HepG2 (cell line): Measurements from ENCODE around the gene ZNF444. TPM values are rescaled to one million over a fixed set of nuclear protein-coding genes. Genes with fewer than 3 reads are reported as not detected.

Experiments used
- ATAC-seq: fragments of 200-7000 bp; cut with Tn5 transposase; 3 replicates; pipeline ENCODE4 v1.9.1; 2020; ENCODE audit warnings: mild to moderate bottlenecking, moderate library complexity
- BruUV-seq: library from RNA; stranded (reverse); fragments of 400-500 nt; replicated peaks from 2 replicates; lab custom pipeline; 2021; lab: Mats Ljungman, UMichigan
- CTCF ChIA-PET: fragments of 300-600 bp; formaldehyde crosslinking; extraction: SDS; loops from one replicate; lab custom pipeline; 2021; ENCODE audit warnings: low total read pairs, inconsistent platforms, low intra/inter-chr PET ratio; lab: Yijun Ruan, JAX
- POLR2A ChIA-PET: fragments of 350-600 bp; sonication (Branson Sonifier 250); formaldehyde crosslinking; loops from one replicate; lab custom pipeline; 2020; ENCODE audit warnings: antibody characterized with exemption, inconsistent platforms; lab: Yijun Ruan, JAX
- DNase-seq: peaks from one replicate; pipeline ENCODE4 v3.0.0-alpha.2; 2015; ENCODE audit warnings: low spot score
- FAIRE-seq: peaks from 3 replicates; lab custom pipeline; 2011; peaks lifted over from hg19 to GRCh38; lab: Jason Lieb, UNC
- H2AFZ ChIP-seq: one replicate; pipeline ENCODE4 v1.6.1; 2011; ENCODE audit warnings: low read length, inconsistent platforms
- H3K27ac ChIP-seq: fragments of 300-600 bp; 3 replicates; pipeline ENCODE4 v1.8.0; 2011; ENCODE audit warnings: mixed run types, mild to moderate bottlenecking, mixed read lengths, low read length, inconsistent platforms; ENCODE audit not compliant: insufficient read depth; ENCODE audit errors: extremely low read length
- H3K27me3 ChIP-seq, 2 experiments: fragments of 200-600 bp in 1 of 2; 2 replicates in 1 of 2; 3 replicates in 1 of 2; pipeline versions ENCODE4 v1.6.0 to v1.8.0; 2011; ENCODE audit warnings: low read length in 2 of 2, mild to moderate bottlenecking in 2 of 2, moderate library complexity in 2 of 2, inconsistent platforms in 1 of 2; ENCODE audit not compliant: insufficient read depth in 2 of 2, control insufficient read depth in 1 of 2
- H3K36me3 ChIP-seq, 2 experiments: fragments of 200-600 bp in 1 of 2; replicated peaks in 1 of 2; 2 replicates in 1 of 2; 3 replicates in 1 of 2; pipeline versions ENCODE4 v1.5.1 to v1.8.0; 2011; ENCODE audit warnings: low read length in 2 of 2, inconsistent platforms in 1 of 2; ENCODE audit not compliant: insufficient read depth in 2 of 2, control insufficient read depth in 1 of 2
- H3K4me1 ChIP-seq: 2 replicates; pipeline ENCODE4 v1.5.1; 2012; ENCODE audit warnings: low read length, inconsistent platforms; ENCODE audit not compliant: insufficient read depth
- H3K4me2 ChIP-seq: 2 replicates; pipeline ENCODE4 v1.6.0; 2011; ENCODE audit warnings: low read depth, low read length, inconsistent platforms
- H3K4me3 ChIP-seq, 3 experiments: fragments of 200-600 bp in 1 of 3; sonication (generic), shearing (Covaris generic) in 1 of 3; replicated peaks in 1 of 3; 2 replicates each; pipeline ENCODE4 v1.5.1; 2011 to 2016; ENCODE audit warnings: low read length in 3 of 3, inconsistent platforms in 2 of 3, low read depth in 2 of 3, mild to moderate bottlenecking in 2 of 3, control low read depth in 1 of 3, mixed read lengths in 1 of 3; ENCODE audit not compliant: insufficient read depth in 1 of 3
- H3K79me2 ChIP-seq: one replicate; pipeline ENCODE4 v1.6.1; 2011; ENCODE audit warnings: low read length, inconsistent platforms; ENCODE audit not compliant: insufficient read depth
- H3K9ac ChIP-seq: 2 replicates; pipeline ENCODE4 v1.6.0; 2011; ENCODE audit warnings: mild to moderate bottlenecking, low read depth, low read length, inconsistent platforms; ENCODE audit not compliant: insufficient read depth
- H3K9me3 ChIP-seq: 2 replicates; pipeline ENCODE4 v1.5.1; 2012; ENCODE audit warnings: mild to moderate bottlenecking, low read length
- H4K20me1 ChIP-seq: 2 replicates; pipeline ENCODE4 v1.6.0; 2011; ENCODE audit warnings: inconsistent platforms, mild to moderate bottlenecking, low read length, moderate library complexity; ENCODE audit not compliant: insufficient read depth
- AGO2 ChIP-seq: fragments of 200-400 bp; formaldehyde crosslinking; optimal IDR thresholded peaks from 2 replicates; pipeline ENCODE3; 2017; ENCODE audit warnings: mild to moderate bottlenecking, low read depth, low read length, moderate library complexity
- CTCF ChIP-seq: sonication (generic); formaldehyde crosslinking; IDR thresholded peaks from 2 replicates; pipeline ENCODE4 v1.5.0; 2020; ENCODE audit warnings: mild to moderate bottlenecking, missing genetic modification reagents, moderate library complexity
- GATA4 ChIP-seq: sonication (generic); IDR thresholded peaks from 2 replicates; pipeline ENCODE4 v1.6.1; 2016; ENCODE audit warnings: antibody characterized with exemption, low read depth, borderline replicate concordance
- GPN1 ChIP-seq: sonication (generic); formaldehyde crosslinking; IDR thresholded peaks from 2 replicates; pipeline ENCODE4 v1.5.1; 2020; ENCODE audit warnings: missing genetic modification reagents, borderline replicate concordance
- GTF3A ChIP-seq: sonication (generic); formaldehyde crosslinking; conservative IDR thresholded peaks from 2 replicates; pipeline ENCODE4 v1.4.0; 2020; ENCODE audit warnings: mild to moderate bottlenecking, missing genetic modification reagents
- HMGXB3 ChIP-seq: sonication (generic); formaldehyde crosslinking; IDR thresholded peaks from 2 replicates; pipeline ENCODE4 v1.4.0; 2020; ENCODE audit warnings: missing genetic modification reagents, borderline replicate concordance
- MAX ChIP-seq: IDR thresholded peaks from 2 replicates; pipeline ENCODE4 v1.6.1; 2012; ENCODE audit warnings: inconsistent platforms
- NCOA2 ChIP-seq: sonication (generic); formaldehyde crosslinking; IDR thresholded peaks from 2 replicates; pipeline ENCODE4 v1.8.0; 2022; ENCODE audit warnings: inconsistent platforms
- RBM22 ChIP-seq: fragments of 200-400 bp; formaldehyde crosslinking; optimal IDR thresholded peaks from 2 replicates; pipeline ENCODE3; 2017; ENCODE audit warnings: mild to moderate bottlenecking, low read length, moderate library complexity
- STAT5B ChIP-seq: sonication (generic); formaldehyde crosslinking; IDR thresholded peaks from 2 replicates; pipeline ENCODE4 v1.4.0; 2020; ENCODE audit warnings: missing genetic modification reagents
- THAP8 ChIP-seq: sonication (generic); formaldehyde crosslinking; IDR thresholded peaks from 2 replicates; pipeline ENCODE4 v1.5.1; 2020; ENCODE audit warnings: missing genetic modification reagents, mild to moderate bottlenecking, borderline replicate concordance
- ZBTB33 ChIP-seq: sonication (generic); formaldehyde crosslinking; IDR thresholded peaks from 2 replicates; pipeline ENCODE4 v1.4.0; 2020; ENCODE audit warnings: missing genetic modification reagents
- ZNF263 ChIP-seq: sonication (generic); formaldehyde crosslinking; IDR thresholded peaks from 2 replicates; pipeline ENCODE4 v1.4.0; 2020; ENCODE audit warnings: missing genetic modification reagents
- ZNF816 ChIP-seq: sonication (generic); formaldehyde crosslinking; IDR thresholded peaks from 2 replicates; pipeline ENCODE4 v1.8.0; 2022; ENCODE audit warnings: missing genetic modification reagents, mild to moderate bottlenecking, borderline replicate concordance
- WGBS: methylation state at CpG from one replicate; pipeline ENCODE4 v1.1.6; 2017; ENCODE audit warnings: low lambda C conversion rate; 5-methylcytosine and 5-hydroxymethylcytosine counted together
- in situ Hi-C: cut with HindIII; loops from 2 replicates; pipeline ENCODE4 v1.10.0; 2017; ENCODE audit warnings: low pct_unique_long_range_greater_than_20kb; ENCODE audit not compliant: extremely low pct_ligation_motif_present
- intact Hi-C: fragments of 100-400 bp; cut with micrococcal nuclease; formaldehyde crosslinking; loops from one replicate; pipeline ENCODE4 v1.10.0; 2022; ENCODE audit not compliant: unreplicated experiment
- polyA plus RNA-seq, 8 experiments: library from polyadenylated mRNA; depleted of rRNA in 3 of 8; stranded (reverse) in 7 of 8; unstranded in 1 of 8; fragments of >200 nt; fragmentation: Illumina TruSeq in 4 of 8; extraction: Trizol in 4 of 8; gene quantifications; 2 replicates each; pipeline versions ENCODE4 v1.2.1 to v1.2.3, GENCODE V29; 2011 to 2016; ENCODE audit warnings: low read depth in 4 of 8, missing spikeins in 1 of 8, mixed read lengths in 1 of 8; ENCODE audit not compliant: insufficient read depth in 1 of 8
- total RNA-seq, 5 experiments: library from RNA; depleted of rRNA; stranded (reverse); fragments of >200 nt; fragmentation: Illumina TruSeq; extraction: Trizol; gene quantifications; 2 replicates each; pipeline ENCODE4 v1.2.3, GENCODE V29; 2016; ENCODE audit warnings: low read depth in 1 of 5

Gene ZNF444
- total and polyA plus RNA-seq, 2 of the 13 experiments (the other 11 are each of a cell fraction or from before 2014, with no cell fraction given): 27.4 to 30.3 TPM

- TF ChIP-seq THAP8 (CRISPR knock-in tag): no peak
- peak; percentile 88 for TF ChIP-seq ZNF263
- TF ChIP-seq CTCF (CRISPR knock-in tag): peak; percentile 76
- TF ChIP-seq ZBTB33 (CRISPR knock-in tag): peak; percentile 99
- peak; percentile 14; the same call in 1 of the 2 replicates for TF ChIP-seq MAX
These were observed 14.1 kb downstream of the ZNF444 start (continued) for GRCh38 chr19:56155124-56155687.

- WGBS: 92% methylated on average over 2 of the region's 11 CpGs
- in situ Hi-C loops: no loop called here
- BruUV-seq: no TSS peak
- TF ChIP-seq RBM22 (peak; percentile 77), STAT5B (CRISPR knock-in tag) (no peak), GPN1 (no peak), AGO2 (peak; percentile 93), HMGXB3 (CRISPR knock-in tag) (no peak), NCOA2 (CRISPR knock-in tag) (no peak), ZNF816 (CRISPR knock-in tag) (no peak), GTF3A (CRISPR knock-in tag) (no peak), GATA4 (no peak)
These were observed 15.7 kb downstream of the ZNF444 start for GRCh38 chr19:56156768-56157167.

More at GRCh38 chr19:56156768-56157167, 15.7 kb downstream of the ZNF444 start:
- no peaks in the 10 kb centered on the region for H3K9me3 ChIP-seq
- CTCF ChIA-PET: no interaction called here
- no peak for FAIRE-seq
- H3K36me3 ChIP-seq: peaks cover 20 to 62% of the 10 kb centered on the region in 2 experiments
- POLR2A ChIA-PET: interaction anchor here (2.2 kb wide), 1 partner anchor 15 kb away, joined by 19 read pairs; the partner anchor contains the start of gene ZNF444
- H3K4me3 ChIP-seq: no peak overlapping the region
- peaks cover 28% of the 10 kb centered on the region for H3K4me1 ChIP-seq
- peaks cover 15% of the 10 kb centered on the region; the same call in 1 of the 2 replicates for H4K20me1 ChIP-seq
- ATAC-seq: no peak
- intact Hi-C loops: no loop called here
- peaks cover 17% of the 10 kb centered on the region for H3K79me2 ChIP-seq
- no peak for DNase-seq
- no peaks in the 10 kb centered on the region for H3K27me3 ChIP-seq
- H3K9ac ChIP-seq: no peak overlapping the region
- H2AFZ ChIP-seq: no peak overlapping the region
- no peak overlapping the region for H3K4me2 ChIP-seq
- no peak overlapping the region for H3K27ac ChIP-seq
